ENCODE measurements around the gene VPS13A. TPM values are rescaled to one million over a fixed set of nuclear protein-coding genes. Genes with fewer than 3 reads are reported as not detected.
"Not testable (repeated sequence)": the region's sequence is repeated elsewhere in the genome, so short reads cannot be mapped to it uniquely, and the experiment has no call there.

Gene VPS13A
- total RNA-seq, 2 experiments from 2014 or later: 46.5 to 54.2 TPM

DNA sequence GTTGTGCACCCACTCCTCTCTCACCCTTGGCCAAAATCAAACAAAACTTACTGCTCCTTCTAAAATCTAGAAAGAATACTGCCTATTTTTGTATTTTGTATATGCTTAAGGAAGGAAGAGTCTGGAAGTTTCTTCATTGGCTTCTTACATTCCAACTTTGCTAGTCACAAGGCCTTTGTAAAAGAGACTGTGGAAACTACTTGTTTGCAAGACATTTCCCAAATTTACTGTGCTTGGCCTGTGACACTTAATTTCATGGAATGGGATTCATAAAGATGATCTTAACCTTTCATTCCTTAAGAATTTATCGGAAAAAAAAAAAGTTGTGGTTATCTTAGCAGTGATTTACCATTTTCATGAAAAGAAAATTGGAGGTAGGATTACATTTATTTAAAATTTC is 208.9 kb downstream of the VPS13A start:
- Mint-ChIP-seq H3K9me3 (no peaks in the 10 kb centered on the region), H3K27ac (no peak overlapping the region), H3K4me3 (no peak overlapping the region), H3K36me3 (peaks cover 16% of the 10 kb centered on the region), H3K4me1 (no peaks in the 10 kb centered on the region), H3K27me3 (no peaks in the 10 kb centered on the region)
- ATAC-seq (ENCODE audit: low read depth): no peak
- no peak for DNase-seq
- POLR2A ChIA-PET: no interaction called here

DNA sequence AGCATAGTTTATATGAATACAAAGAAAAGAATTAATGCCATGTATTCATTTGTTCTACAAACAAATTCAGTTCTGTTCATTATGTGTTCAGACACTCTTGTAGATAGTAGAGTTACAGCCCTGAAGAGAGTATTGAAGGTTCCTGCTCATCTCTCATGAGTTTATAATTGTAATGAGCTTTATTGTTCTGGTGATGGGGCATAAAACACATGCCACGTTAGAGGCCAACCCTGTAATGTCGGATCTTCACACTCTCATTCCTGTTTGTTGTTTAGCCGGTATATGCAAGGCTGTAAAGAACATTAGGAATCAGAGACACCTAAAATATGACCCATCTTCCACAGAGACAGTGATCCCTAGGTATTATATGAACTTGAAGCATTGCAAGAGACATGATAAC is 214.5 kb downstream of the VPS13A start:
- H3K4me3 Mint-ChIP-seq: no peak overlapping the region
- H3K4me1 Mint-ChIP-seq: no peaks in the 10 kb centered on the region
- POLR2A ChIA-PET: no interaction called here
- H3K27ac Mint-ChIP-seq: no peak overlapping the region
- H3K27me3 Mint-ChIP-seq: no peaks in the 10 kb centered on the region
- peaks cover 5% of the 10 kb centered on the region for H3K36me3 Mint-ChIP-seq
- DNase-seq: no peak
- no peak for ATAC-seq (ENCODE audit: low read depth)
- H3K9me3 Mint-ChIP-seq: no peaks in the 10 kb centered on the region

DNA sequence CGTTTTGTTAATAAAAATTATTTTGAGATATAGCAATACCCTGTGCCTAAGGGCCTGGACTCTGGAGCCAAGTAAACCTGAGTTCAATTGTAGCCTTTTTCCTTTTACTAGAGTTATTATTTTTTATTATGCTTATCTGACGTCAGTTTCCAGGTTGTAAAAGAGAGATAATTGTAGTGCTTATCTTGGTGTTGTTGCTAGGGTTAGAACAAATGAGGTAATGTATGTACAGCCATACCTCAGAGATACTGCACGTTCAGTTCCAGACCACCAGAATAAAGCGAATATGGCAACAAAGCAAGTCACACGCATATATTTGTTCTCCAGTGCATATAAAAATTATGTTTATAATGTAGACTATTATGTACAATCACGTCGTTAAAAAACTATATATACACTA is 215.0 kb downstream of the VPS13A start:
- no peaks in the 10 kb centered on the region for H3K9me3 Mint-ChIP-seq
- H3K4me3 Mint-ChIP-seq: no peak overlapping the region
- peaks cover 5% of the 10 kb centered on the region for H3K36me3 Mint-ChIP-seq
- H3K4me1 Mint-ChIP-seq: no peaks in the 10 kb centered on the region
- POLR2A ChIA-PET: no interaction called here
- DNase-seq: no peak
- no peak for ATAC-seq (ENCODE audit: low read depth)
- no peak overlapping the region for H3K27ac Mint-ChIP-seq
- H3K27me3 Mint-ChIP-seq: no peaks in the 10 kb centered on the region

DNA sequence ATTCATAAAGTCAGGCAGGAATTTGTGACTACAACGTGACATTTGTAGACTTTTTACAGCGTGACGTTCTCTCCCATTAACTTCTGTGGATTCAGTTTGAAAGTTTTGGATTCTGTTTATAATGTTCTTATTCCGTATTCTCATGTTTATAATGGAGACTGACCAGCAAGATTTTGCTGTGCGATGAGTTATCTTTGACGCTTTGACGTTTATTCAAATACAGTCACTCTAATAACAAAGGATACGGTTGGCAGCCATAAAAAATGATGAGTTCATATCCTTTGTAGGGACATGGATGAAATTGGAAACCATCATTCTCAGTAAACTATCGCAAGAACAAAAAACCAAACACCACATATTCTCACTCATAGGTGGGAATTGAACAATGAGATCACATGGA is 221.2 kb downstream of the VPS13A start:
- H3K4me1 Mint-ChIP-seq; H3K9me3 Mint-ChIP-seq; DNase-seq; H3K27ac Mint-ChIP-seq; H3K4me3 Mint-ChIP-seq; H3K27me3 Mint-ChIP-seq; ATAC-seq (ENCODE audit: low read depth); H3K36me3 Mint-ChIP-seq; POLR2A ChIA-PET: not testable (repeated sequence)

DNA sequence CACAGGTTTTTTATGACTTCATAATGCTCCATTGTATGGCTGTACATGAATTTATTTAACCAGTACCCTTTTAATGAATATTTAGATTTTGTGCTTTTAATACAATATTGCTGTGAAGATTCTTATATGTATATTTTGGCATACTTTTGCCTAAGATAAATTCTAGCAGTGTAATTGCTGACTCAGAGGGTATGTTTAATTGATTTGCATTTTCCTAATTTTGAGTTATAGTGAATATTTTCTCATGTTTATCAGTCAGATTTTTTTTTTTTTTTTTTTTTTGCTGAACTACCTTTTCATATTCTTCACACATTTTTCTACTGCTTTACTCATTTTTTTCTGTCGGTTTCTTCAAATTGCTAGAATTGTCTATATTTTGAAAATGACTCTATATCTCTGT is 222.6 kb downstream of the VPS13A start:
- Mint-ChIP-seq H3K27ac (no peak overlapping the region), H3K9me3 (no peaks in the 10 kb centered on the region), H3K27me3 (no peaks in the 10 kb centered on the region), H3K4me1 (no peaks in the 10 kb centered on the region), H3K4me3 (no peak overlapping the region), H3K36me3 (peaks cover 7% of the 10 kb centered on the region)
- POLR2A ChIA-PET: no interaction called here
- ATAC-seq (ENCODE audit: low read depth) (no peak), DNase-seq (no peak)

DNA sequence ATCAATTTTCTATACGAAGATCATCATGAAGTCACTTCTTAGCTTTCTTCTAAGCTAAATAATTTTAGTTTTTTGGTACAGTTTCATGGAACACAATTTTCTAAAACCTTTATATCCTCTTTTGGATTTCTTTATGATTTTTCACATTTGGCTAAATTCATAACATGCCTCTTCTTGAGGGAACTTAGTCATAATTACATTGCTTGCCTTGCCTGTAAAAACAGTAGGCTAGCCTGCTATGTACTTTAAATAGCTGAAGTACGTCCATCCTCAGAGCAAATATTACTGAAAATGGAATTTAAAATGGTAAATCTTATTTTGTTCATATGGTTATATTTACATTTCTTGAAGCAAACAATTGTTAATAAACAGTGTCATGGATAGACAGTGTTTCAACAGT is 225.0 kb downstream of the VPS13A start:
- H3K4me3 Mint-ChIP-seq: no peak overlapping the region
- DNase-seq (no peak), ATAC-seq (ENCODE audit: low read depth) (no peak)
- no peaks in the 10 kb centered on the region for H3K27me3 Mint-ChIP-seq
- POLR2A ChIA-PET: no interaction called here
- H3K4me1 Mint-ChIP-seq: no peaks in the 10 kb centered on the region
- H3K36me3 Mint-ChIP-seq: peaks cover 15% of the 10 kb centered on the region
- H3K9me3 Mint-ChIP-seq: no peaks in the 10 kb centered on the region
- H3K27ac Mint-ChIP-seq: no peak overlapping the region

DNA sequence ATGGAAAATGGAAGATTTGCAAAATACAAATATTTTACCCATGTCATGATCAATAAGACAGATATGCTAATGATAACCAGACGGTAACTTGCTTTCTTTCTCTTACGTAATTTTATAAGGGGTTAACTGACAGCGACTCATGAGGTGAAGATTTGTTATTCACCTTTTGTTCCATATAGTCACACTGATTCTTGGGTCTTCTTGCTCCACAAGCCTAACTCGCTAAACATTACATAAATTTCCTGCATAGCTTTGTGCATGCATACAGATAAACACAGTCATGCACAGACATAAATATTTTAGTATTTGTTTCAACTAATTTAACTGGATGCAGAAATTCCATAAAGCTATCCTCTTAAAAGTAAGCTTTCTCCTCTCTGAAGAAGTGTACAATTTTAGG is 225.9 kb downstream of the VPS13A start:
- ATAC-seq (ENCODE audit: low read depth) (no peak), DNase-seq (no peak)
- peaks cover 2% of the 10 kb centered on the region for H3K9me3 Mint-ChIP-seq
- no peaks in the 10 kb centered on the region for H3K27me3 Mint-ChIP-seq
- peaks cover 21% of the 10 kb centered on the region for H3K36me3 Mint-ChIP-seq
- H3K4me3 Mint-ChIP-seq: no peak overlapping the region
- POLR2A ChIA-PET: no interaction called here
- H3K4me1 Mint-ChIP-seq: no peaks in the 10 kb centered on the region
- no peak overlapping the region for H3K27ac Mint-ChIP-seq

DNA sequence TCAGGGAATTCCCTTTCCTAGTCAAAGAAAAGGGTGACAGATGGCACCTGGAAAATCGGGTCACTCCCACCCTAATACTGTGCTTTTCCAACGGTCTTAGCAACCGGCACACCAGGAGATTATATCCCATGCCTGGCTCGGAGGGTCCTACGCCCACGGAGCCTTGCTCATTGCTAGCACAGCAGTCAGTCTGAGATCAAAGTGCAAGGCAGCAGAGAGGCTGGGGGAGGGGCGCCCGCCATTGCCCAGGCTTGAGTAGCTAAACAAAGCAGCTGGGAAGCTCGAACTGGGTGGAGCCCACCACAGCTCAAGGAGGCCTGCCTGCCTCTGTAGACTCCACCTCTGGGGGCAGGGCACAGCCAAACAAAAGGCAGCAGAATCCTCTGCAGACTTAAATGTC is 231.2 kb downstream of the VPS13A start:
- H3K4me3 Mint-ChIP-seq; H3K27me3 Mint-ChIP-seq; DNase-seq; ATAC-seq (ENCODE audit: low read depth); H3K9me3 Mint-ChIP-seq; H3K27ac Mint-ChIP-seq; POLR2A ChIA-PET; H3K4me1 Mint-ChIP-seq: not testable (repeated sequence)
- peaks cover 35% of the 10 kb centered on the region for H3K36me3 Mint-ChIP-seq

DNA sequence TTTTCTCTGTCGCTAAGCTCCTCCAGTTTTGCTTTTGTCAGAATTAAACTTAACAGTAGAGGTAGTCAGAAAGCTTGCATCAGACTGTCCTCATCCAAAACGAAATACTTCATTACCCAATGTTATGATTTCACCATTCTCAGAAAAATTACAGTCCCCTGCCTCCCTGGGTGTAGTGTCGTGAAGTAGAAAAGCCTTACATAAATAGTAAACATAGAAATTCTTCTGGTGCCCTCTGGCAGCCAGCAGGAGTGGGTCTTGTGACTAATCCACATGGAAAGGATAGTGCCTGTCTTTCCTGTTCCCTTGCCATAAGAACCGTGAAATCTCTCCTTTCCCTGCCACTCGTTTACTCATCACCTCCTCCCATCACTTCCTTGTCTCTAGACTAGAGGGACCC is 240.2 kb downstream of the VPS13A start:
- no peaks in the 10 kb centered on the region for H3K9me3 Mint-ChIP-seq
- no peak for ATAC-seq (ENCODE audit: low read depth)
- DNase-seq: no peak
- H3K4me3 Mint-ChIP-seq: no peak overlapping the region
- H3K27ac Mint-ChIP-seq: no peak overlapping the region
- no peaks in the 10 kb centered on the region for H3K4me1 Mint-ChIP-seq
- POLR2A ChIA-PET: interaction anchor here (0.7 kb wide), 1 partner anchor 793 kb away, joined by 3 read pairs; no protein-coding TSS in a partner anchor
- peaks cover 3% of the 10 kb centered on the region for H3K36me3 Mint-ChIP-seq
- no peaks in the 10 kb centered on the region for H3K27me3 Mint-ChIP-seq

DNA sequence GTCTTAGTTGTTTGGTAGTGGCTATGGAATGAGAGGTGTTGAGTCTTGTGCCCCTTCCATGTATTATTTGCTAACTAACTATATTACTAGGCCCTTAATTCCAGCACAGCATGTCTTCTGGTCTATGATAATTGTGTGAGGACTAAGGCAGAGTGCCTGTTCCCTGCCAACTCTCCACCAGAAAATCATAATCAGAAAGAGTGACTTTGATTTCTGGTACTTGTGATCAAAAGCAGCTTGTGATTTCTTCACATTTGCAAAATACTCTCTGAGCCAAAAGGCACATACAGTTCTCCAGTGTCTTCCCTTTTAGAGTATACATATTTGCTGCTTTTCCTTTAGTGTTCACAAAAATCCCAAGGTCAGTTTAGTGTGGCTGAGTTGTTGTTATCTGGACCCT is 240.9 kb downstream of the VPS13A start:
- POLR2A ChIA-PET: no interaction called here
- H3K9me3 Mint-ChIP-seq: no peaks in the 10 kb centered on the region
- H3K27ac Mint-ChIP-seq: no peak overlapping the region
- H3K27me3 Mint-ChIP-seq: no peaks in the 10 kb centered on the region
- no peaks in the 10 kb centered on the region for H3K4me1 Mint-ChIP-seq
- peaks cover 3% of the 10 kb centered on the region for H3K36me3 Mint-ChIP-seq
- H3K4me3 Mint-ChIP-seq: no peak overlapping the region
- no peak for DNase-seq
- no peak for ATAC-seq (ENCODE audit: low read depth)

DNA sequence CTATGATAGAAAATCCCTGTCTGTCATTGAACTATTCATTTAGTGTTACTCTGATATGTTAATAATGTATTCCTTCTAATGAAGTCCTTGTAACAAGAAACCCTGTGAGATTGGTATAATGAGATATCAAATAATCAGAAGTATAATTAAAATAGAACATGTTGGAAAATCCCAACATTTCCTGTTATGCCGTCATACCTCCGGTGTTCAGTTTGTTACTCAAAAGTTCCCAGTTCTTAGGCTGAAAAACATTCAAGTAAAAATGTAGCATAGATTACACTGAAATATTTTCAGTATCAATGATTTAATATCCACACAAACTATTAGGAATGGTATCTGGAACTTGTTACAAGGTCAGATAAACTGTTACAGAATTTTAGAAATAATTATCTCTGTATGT is 243.3 kb downstream of the VPS13A start:
- Mint-ChIP-seq H3K4me1 (no peaks in the 10 kb centered on the region), H3K27ac (no peak overlapping the region), H3K27me3 (peaks cover 3% of the 10 kb centered on the region), H3K9me3 (no peaks in the 10 kb centered on the region), H3K4me3 (no peak overlapping the region), H3K36me3 (no peaks in the 10 kb centered on the region)
- POLR2A ChIA-PET: no interaction called here
- DNase-seq: no peak
- no peak for ATAC-seq (ENCODE audit: low read depth)

DNA sequence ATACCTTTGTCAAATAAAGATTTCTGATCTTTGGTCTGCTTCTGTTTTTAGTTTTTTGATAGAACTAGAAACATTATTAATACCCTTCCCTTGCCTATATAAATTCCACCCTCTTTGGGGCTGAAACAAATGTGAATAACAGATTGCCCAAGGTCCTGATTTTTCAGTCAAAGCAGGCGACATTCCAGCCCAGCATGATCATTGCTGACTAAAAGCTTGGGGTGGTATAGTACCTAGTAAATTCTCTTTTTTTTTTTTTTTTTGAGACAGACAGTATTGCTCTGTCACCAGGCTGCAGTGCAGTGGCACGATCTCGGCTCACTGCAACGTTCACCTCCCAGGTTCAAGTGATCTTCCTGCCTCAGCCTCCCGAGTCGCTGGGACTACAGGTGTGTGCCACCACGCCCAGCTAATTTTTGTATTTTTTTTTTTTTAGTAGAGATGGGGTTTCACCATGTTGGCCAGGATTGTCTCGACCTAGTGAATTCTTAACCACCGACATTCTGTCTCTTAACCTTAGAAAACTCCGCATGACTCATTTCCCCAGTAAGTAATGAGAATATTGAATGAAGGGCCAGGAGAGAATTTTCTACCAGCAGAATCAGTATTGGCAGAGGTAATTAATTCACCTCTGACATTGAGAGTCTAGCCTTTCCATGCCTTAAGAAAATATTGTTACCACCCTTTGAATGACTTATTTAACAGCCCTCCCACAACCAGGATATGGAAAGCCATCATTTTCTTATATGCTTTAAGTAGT is 244.4 kb downstream of the VPS13A start:
- ATAC-seq (ENCODE audit: low read depth): no peak
- H3K27ac Mint-ChIP-seq: no peak overlapping the region
- no peaks in the 10 kb centered on the region for H3K36me3 Mint-ChIP-seq
- H3K4me3 Mint-ChIP-seq: no peak overlapping the region
- POLR2A ChIA-PET: no interaction called here
- no peak for DNase-seq
- H3K27me3 Mint-ChIP-seq: peaks cover 3% of the 10 kb centered on the region
- no peaks in the 10 kb centered on the region for H3K4me1 Mint-ChIP-seq
- H3K9me3 Mint-ChIP-seq: no peaks in the 10 kb centered on the region

DNA sequence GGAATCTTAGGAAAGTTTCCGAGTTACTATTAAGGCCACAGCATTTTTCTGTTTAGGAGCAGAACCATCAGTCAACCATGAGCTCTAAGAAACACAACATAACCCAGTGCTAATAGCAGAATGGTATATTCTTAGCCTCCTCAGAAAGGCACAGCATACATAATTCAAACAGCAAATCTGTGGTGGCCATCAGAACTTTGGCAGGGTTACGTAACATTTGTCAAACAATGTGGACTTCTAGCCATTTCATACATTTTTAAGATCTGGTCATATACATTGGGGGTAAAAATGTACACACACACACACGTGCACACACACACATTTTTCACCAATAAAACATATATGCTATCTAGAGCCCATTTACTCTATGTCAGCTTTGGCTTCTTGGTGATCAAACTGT is 245.6 kb downstream of the VPS13A start:
- Mint-ChIP-seq H3K9me3 (no peaks in the 10 kb centered on the region), H3K27me3 (peaks cover 3% of the 10 kb centered on the region), H3K36me3 (no peaks in the 10 kb centered on the region), H3K27ac (no peak overlapping the region), H3K4me1 (no peaks in the 10 kb centered on the region), H3K4me3 (no peak overlapping the region)
- POLR2A ChIA-PET: no interaction called here
- no peak for DNase-seq
- no peak for ATAC-seq (ENCODE audit: low read depth)

DNA sequence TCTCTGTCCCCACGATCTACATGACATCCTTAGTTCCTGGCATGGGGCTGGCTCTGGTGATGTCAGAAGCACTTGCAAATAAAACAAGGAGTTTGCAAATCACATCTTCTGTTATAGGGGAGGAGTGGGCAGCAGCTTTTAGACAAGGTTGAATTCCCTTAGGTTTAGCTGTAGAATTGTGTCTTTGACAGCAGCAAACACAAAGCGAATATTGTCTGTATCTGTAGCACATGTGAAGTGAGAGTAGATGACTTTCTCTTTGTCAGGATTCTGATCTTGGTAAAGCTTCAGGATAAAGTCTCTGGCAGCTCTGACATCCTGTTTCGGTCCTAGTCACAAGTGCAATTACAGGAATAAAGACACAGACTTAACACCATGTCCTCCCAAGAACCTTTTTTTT is 246.5 kb downstream of the VPS13A start:
- Mint-ChIP-seq H3K36me3 (no peaks in the 10 kb centered on the region), H3K27ac (no peak overlapping the region), H3K4me1 (no peaks in the 10 kb centered on the region), H3K9me3 (no peaks in the 10 kb centered on the region), H3K4me3 (no peak overlapping the region), H3K27me3 (peaks cover 3% of the 10 kb centered on the region)
- POLR2A ChIA-PET: no interaction called here
- no peak for DNase-seq
- no peak for ATAC-seq (ENCODE audit: low read depth)

DNA sequence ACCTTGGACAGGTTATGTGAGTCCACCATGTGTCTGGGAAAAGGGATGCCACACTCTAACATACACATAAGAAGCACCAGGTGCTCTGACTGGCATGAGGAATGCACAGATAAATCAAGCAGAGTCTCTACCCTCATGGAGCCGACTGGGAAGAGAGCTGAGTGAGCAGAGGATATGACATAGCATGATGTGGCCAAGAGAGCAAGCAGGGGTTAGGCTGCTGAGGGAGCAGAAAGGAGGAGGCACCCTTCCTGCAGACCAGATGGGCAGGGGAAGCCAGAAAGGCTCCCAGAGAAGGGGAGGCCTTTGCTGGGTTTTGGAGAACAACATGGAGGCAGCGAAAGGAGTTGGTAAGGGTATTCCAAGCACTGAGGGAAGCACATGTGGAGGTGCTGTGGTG is 247.7 kb downstream of the VPS13A start:
- no peak overlapping the region for H3K27ac Mint-ChIP-seq
- H3K27me3 Mint-ChIP-seq: peaks cover 3% of the 10 kb centered on the region
- no peak overlapping the region for H3K4me3 Mint-ChIP-seq
- no peaks in the 10 kb centered on the region for H3K36me3 Mint-ChIP-seq
- no peaks in the 10 kb centered on the region for H3K9me3 Mint-ChIP-seq
- H3K4me1 Mint-ChIP-seq: no peaks in the 10 kb centered on the region
- DNase-seq: no peak
- no peak for ATAC-seq (ENCODE audit: low read depth)
- POLR2A ChIA-PET: no interaction called here
